Liver (tissue), 9 donors: ENCODE data around the gene OSBPL9. TPM values are rescaled to one million over a fixed set of nuclear protein-coding genes. Genes with fewer than 3 reads are reported as not detected.

ENCODE experiments used
- DNase-seq: peaks from one replicate; pipeline ENCODE4 v3.0.0-alpha.2; 2017; ENCODE audit warnings: low spot score
- H3K27ac ChIP-seq, 2 donors: one replicate each; pipeline ENCODE4 v1.7.0; 2013; ENCODE audit warnings: inconsistent platforms in 2 of 2, low read length in 2 of 2, control low read depth in 1 of 2, low read depth in 1 of 2, mild to moderate bottlenecking in 1 of 2
- H3K27me3 ChIP-seq, 4 donors: one replicate each; pipeline versions ENCODE4 v1.6.1 to v1.7.0; 2013; ENCODE audit warnings: low read length in 3 of 4, inconsistent platforms in 1 of 4, mild to moderate bottlenecking in 1 of 4, moderate library complexity in 1 of 4; ENCODE audit not compliant: control insufficient read depth in 4 of 4, insufficient read depth in 4 of 4
- H3K36me3 ChIP-seq, 4 donors: one replicate each; pipeline versions ENCODE4 v1.6.1 to v1.7.0; 2013; ENCODE audit warnings: low read length in 3 of 4, mild to moderate bottlenecking in 3 of 4, low read depth in 1 of 4, moderate library complexity in 1 of 4; ENCODE audit not compliant: control insufficient read depth in 4 of 4, insufficient read depth in 3 of 4
- H3K4me1 ChIP-seq, 4 donors: one replicate each; pipeline versions ENCODE4 v1.6.1 to v1.7.0; 2013; ENCODE audit warnings: low read length in 3 of 4, mild to moderate bottlenecking in 3 of 4, moderate library complexity in 1 of 4; ENCODE audit not compliant: control insufficient read depth in 4 of 4, insufficient read depth in 4 of 4
- H3K4me3 ChIP-seq, 3 donors: one replicate each; pipeline versions ENCODE4 v1.6.1 to v1.7.0; 2013; ENCODE audit warnings: low read length in 3 of 3, control low read depth in 1 of 3, low read depth in 1 of 3, mild to moderate bottlenecking in 1 of 3
- H3K9ac ChIP-seq, 2 donors: one replicate each; pipeline ENCODE4 v1.7.0; 2013; ENCODE audit warnings: low read length in 2 of 2, mild to moderate bottlenecking in 2 of 2, moderate library complexity in 2 of 2, control low read depth in 1 of 2, low read depth in 1 of 2
- H3K9me3 ChIP-seq, 4 donors: one replicate each; pipeline versions ENCODE4 v1.6.1 to v1.7.0; 2013; ENCODE audit warnings: low read length in 3 of 4; ENCODE audit not compliant: control insufficient read depth in 4 of 4
- EGR1 ChIP-seq, 2 donors: IDR thresholded peaks; 2 replicates each; pipeline ENCODE4 v1.6.1; 2016 to 2018; ENCODE audit warnings: antibody characterized with exemption in 2 of 2, low read depth in 2 of 2
- FOXA1 ChIP-seq: IDR thresholded peaks from 2 replicates; pipeline ENCODE4 v1.6.1; 2016; ENCODE audit warnings: antibody characterized with exemption
- FOXA2 ChIP-seq: IDR thresholded peaks from 2 replicates; pipeline ENCODE4 v1.6.1; 2016; ENCODE audit warnings: antibody characterized with exemption
- GABPA ChIP-seq, 2 donors: IDR thresholded peaks in 1 of 2; conservative IDR thresholded peaks in 1 of 2; 2 replicates each; pipeline ENCODE4 v1.6.1; 2016; ENCODE audit warnings: antibody characterized with exemption in 2 of 2, mild to moderate bottlenecking in 1 of 2, moderate library complexity in 1 of 2
- HNF4A ChIP-seq, 2 donors: conservative IDR thresholded peaks; 2 replicates each; pipeline ENCODE4 v1.6.1; 2016; ENCODE audit warnings: antibody characterized with exemption in 2 of 2, mild to moderate bottlenecking in 2 of 2
- HNF4G ChIP-seq: IDR thresholded peaks from 2 replicates; pipeline ENCODE4 v1.6.1; 2016; ENCODE audit warnings: antibody characterized with exemption
- JUND ChIP-seq, 2 donors: IDR thresholded peaks; 2 replicates each; pipeline ENCODE4 v1.6.1; 2016; ENCODE audit warnings: antibody characterized with exemption in 2 of 2
- MAX ChIP-seq: IDR thresholded peaks from 2 replicates; pipeline ENCODE4 v1.6.1; 2016; ENCODE audit warnings: antibody characterized with exemption
- NR2F2 ChIP-seq: IDR thresholded peaks from 2 replicates; pipeline ENCODE4 v1.6.1; 2016; ENCODE audit warnings: antibody characterized with exemption
- RAD21 ChIP-seq, 2 donors: IDR thresholded peaks; 2 replicates each; pipeline ENCODE4 v1.6.1; 2016; ENCODE audit warnings: antibody characterized with exemption in 2 of 2, mild to moderate bottlenecking in 2 of 2
- REST ChIP-seq: IDR thresholded peaks from 2 replicates; pipeline ENCODE4 v1.6.1; 2016; ENCODE audit warnings: antibody characterized with exemption, mild to moderate bottlenecking
- RXRA ChIP-seq, 2 donors: IDR thresholded peaks; 2 replicates each; pipeline ENCODE4 v1.6.1; 2017 to 2018; ENCODE audit warnings: antibody characterized with exemption in 2 of 2, mild to moderate bottlenecking in 1 of 2
- SP1 ChIP-seq: IDR thresholded peaks from 2 replicates; pipeline ENCODE4 v1.6.1; 2018; ENCODE audit warnings: antibody characterized with exemption, mild to moderate bottlenecking
- TAF1 ChIP-seq: conservative IDR thresholded peaks from 2 replicates; pipeline ENCODE4 v1.6.1; 2016; ENCODE audit warnings: antibody characterized with exemption, mild to moderate bottlenecking
- YY1 ChIP-seq: IDR thresholded peaks from 2 replicates; pipeline ENCODE4 v1.6.1; 2016; ENCODE audit warnings: antibody characterized with exemption, mild to moderate bottlenecking
- ZBTB33 ChIP-seq: IDR thresholded peaks from 2 replicates; pipeline ENCODE4 v1.6.1; 2016; ENCODE audit warnings: antibody characterized with exemption
- WGBS: extraction: QIAGEN DNeasy Blood & Tissue Kit; methylation state at CpG from one replicate; pipeline ENCODE4 v1.1.7; 2013; 5-methylcytosine and 5-hydroxymethylcytosine counted together
- polyA plus RNA-seq, 2 donors: library from polyadenylated mRNA; stranded (reverse) in 1 of 2; unstranded in 1 of 2; fragments of 200-250 nt in 1 of 2; fragments of >200 nt in 1 of 2; fragmentation: Nextera tagmentation in 1 of 2; extraction: Ambion mirVana in 1 of 2; gene quantifications; one replicate each; pipeline versions ENCODE4 v1.2.1 to v1.2.3, GENCODE V29; 2013 to 2015
- total RNA-seq, 2 donors: library from RNA; depleted of rRNA; stranded (reverse); fragments of >200 nt; gene quantifications; one replicate each; pipeline ENCODE4 v1.2.3, GENCODE V29; 2014
- TF ChIP-seq, protein P1 (sequence below): IDR thresholded peaks from 2 replicates; pipeline ENCODE4 v1.6.1; 2016; ENCODE audit warnings: antibody characterized with exemption
- TF ChIP-seq, protein P2 (sequence below): fragments of 150-350 bp; IDR thresholded peaks from 2 replicates; pipeline ENCODE4 v1.5.1; 2017; ENCODE audit warnings: improper control_type of control experiment, low read depth, low read length; ENCODE audit not compliant: missing input control
- donor health status: healthy.
- donor health status: healthy.
- donor health status: healthy.
- donor health status: healthy.
- donor health status: healthy.

OSBPL9 gene
- total and polyA plus RNA-seq, 4 donors: 52.1 to 129 (median 60.4) TPM

- no peak overlapping the region for H3K9ac ChIP-seq
- H3K9me3 ChIP-seq: no peaks in the 10 kb centered on the region
- DNase-seq: no peak
- no peaks in the 10 kb centered on the region for H3K27me3 ChIP-seq
- 98% methylated on average over 4 of the region's 4 CpGs for WGBS
- no peak overlapping the region for H3K4me3 ChIP-seq
- H3K36me3 ChIP-seq: peaks cover 0 to 2% (median 0%) of the 10 kb centered on the region in 4 donors
- H3K27ac ChIP-seq: no peak overlapping the region
- peaks cover 0 to 4% (median 0%) of the 10 kb centered on the region in 4 donors for H3K4me1 ChIP-seq
- no peak for TF ChIP-seq YY1
Measured at GRCh38 chr1:51715369-51715768, 98.5 kb downstream of the OSBPL9 start.

DNA sequence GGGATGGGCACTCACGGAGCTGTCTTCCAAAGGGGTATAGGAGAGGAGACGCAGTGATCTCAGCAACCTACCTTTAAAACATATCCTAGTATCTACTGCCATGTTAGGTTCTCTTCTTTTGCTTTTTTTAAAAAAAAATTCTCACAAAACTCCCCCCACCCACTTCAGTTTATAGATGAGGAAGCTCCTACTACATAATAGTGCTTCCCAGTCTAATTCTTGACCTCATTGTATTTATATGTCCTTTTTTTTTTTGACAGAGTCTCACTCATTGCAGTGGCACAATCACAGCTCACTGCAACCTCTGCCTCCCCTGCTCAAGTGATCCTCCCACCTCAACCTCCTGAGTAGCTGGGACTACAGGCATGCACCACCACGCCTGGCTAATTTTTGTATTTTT is 99.9 kb downstream of the OSBPL9 start:
- peaks cover 0 to 2% (median 0%) of the 10 kb centered on the region in 4 donors for H3K36me3 ChIP-seq
- H3K4me1 ChIP-seq: peaks cover 0 to 4% (median 0%) of the 10 kb centered on the region in 4 donors
- H3K27ac ChIP-seq: no peak overlapping the region
- H3K9ac ChIP-seq: no peak overlapping the region
- no peak overlapping the region for H3K4me3 ChIP-seq
- no peaks in the 10 kb centered on the region for H3K9me3 ChIP-seq
- TF ChIP-seq FOXA1 (no peak), MAX (no peak), ZBTB33 (no peak), NR2F2 (no peak), TAF1 (no peak), SP1 (no peak), GABPA (IDR thresholded peaks at IDR 0.05 in 1 of 2, conservative IDR thresholded peaks at IDR 0.05 in 1 of 2) (no peak), FOXA2 (no peak), RXRA (IDR thresholded peaks at IDR 0.05) (no peak), JUND (IDR thresholded peaks at IDR 0.05) (no peak), YY1 (no peak), REST (no peak), HNF4G (no peak), HNF4A (conservative IDR thresholded peaks at IDR 0.05) (no peak), RAD21 (IDR thresholded peaks at IDR 0.05) (no peak), EGR1 (IDR thresholded peaks at IDR 0.05; ENCODE audit: low read depth in 2 of 2) (no peak)
- TF ChIP-seq, protein P1, sequence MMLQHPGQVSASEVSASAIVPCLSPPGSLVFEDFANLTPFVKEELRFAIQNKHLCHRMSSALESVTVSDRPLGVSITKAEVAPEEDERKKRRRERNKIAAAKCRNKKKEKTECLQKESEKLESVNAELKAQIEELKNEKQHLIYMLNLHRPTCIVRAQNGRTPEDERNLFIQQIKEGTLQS: no peak
- TF ChIP-seq, protein P2, sequence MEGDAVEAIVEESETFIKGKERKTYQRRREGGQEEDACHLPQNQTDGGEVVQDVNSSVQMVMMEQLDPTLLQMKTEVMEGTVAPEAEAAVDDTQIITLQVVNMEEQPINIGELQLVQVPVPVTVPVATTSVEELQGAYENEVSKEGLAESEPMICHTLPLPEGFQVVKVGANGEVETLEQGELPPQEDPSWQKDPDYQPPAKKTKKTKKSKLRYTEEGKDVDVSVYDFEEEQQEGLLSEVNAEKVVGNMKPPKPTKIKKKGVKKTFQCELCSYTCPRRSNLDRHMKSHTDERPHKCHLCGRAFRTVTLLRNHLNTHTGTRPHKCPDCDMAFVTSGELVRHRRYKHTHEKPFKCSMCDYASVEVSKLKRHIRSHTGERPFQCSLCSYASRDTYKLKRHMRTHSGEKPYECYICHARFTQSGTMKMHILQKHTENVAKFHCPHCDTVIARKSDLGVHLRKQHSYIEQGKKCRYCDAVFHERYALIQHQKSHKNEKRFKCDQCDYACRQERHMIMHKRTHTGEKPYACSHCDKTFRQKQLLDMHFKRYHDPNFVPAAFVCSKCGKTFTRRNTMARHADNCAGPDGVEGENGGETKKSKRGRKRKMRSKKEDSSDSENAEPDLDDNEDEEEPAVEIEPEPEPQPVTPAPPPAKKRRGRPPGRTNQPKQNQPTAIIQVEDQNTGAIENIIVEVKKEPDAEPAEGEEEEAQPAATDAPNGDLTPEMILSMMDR: no peak
- WGBS: over 99% methylated on average over 3 of the region's 3 CpGs
- no peaks in the 10 kb centered on the region for H3K27me3 ChIP-seq
- DNase-seq: no peak
